Measurements from ENCODE around the gene GUK1.
"Not testable (repeated sequence)": the region's sequence is repeated elsewhere in the genome, so short reads cannot be mapped to it uniquely, and the experiment has no call there.

Gene GUK1

GRCh38 chr1:228109962-228110488, 30.1 kb upstream of the GUK1 start:
- TF ChIP-seq CTCF (conservative IDR thresholded peaks at IDR 0.05; ENCODE audit: low read length) = no peak
- H3K4me3 ChIP-seq (ENCODE audit: low read length) = peak overlapping the region; percentile 98
- DNase-seq (ENCODE audit: low read depth) = peak; percentile 50

- peak overlapping the region; percentile 98; the same call in 1 of the 2 replicates for H3K4me3 ChIP-seq (ENCODE audit: low read length)
- TF ChIP-seq CTCF (conservative IDR thresholded peaks at IDR 0.05; ENCODE audit: low read length) = no peak
- DNase-seq (ENCODE audit: low read depth) = no peak
Measured at GRCh38 chr1:228110556-228110955, 29.5 kb upstream of the GUK1 start.

GRCh38 chr1:228111315-228111714, 28.8 kb upstream of the GUK1 start:
- not testable (repeated sequence) for DNase-seq (ENCODE audit: low read depth); H3K4me3 ChIP-seq (ENCODE audit: low read length)

- TF ChIP-seq CTCF (conservative IDR thresholded peaks at IDR 0.05; ENCODE audit: low read length) = no peak
- H3K4me3 ChIP-seq (ENCODE audit: low read length) = no peak overlapping the region
- DNase-seq (ENCODE audit: low read depth) = no peak
Measured at GRCh38 chr1:228112167-228112566, 27.9 kb upstream of the GUK1 start.

GRCh38 chr1:228112617-228113016, 27.5 kb upstream of the GUK1 start:
- TF ChIP-seq CTCF (conservative IDR thresholded peaks at IDR 0.05; ENCODE audit: low read length) = no peak
- DNase-seq (ENCODE audit: low read depth) = no peak
- H3K4me3 ChIP-seq (ENCODE audit: low read length) = no peak overlapping the region

GRCh38 chr1:228114827-228115226, 25.3 kb upstream of the GUK1 start:
- TF ChIP-seq CTCF (conservative IDR thresholded peaks at IDR 0.05; ENCODE audit: low read length) = no peak
- no peak overlapping the region for H3K4me3 ChIP-seq (ENCODE audit: low read length)
- no peak for DNase-seq (ENCODE audit: low read depth)

- no peak for TF ChIP-seq CTCF (conservative IDR thresholded peaks at IDR 0.05; ENCODE audit: low read length)
- DNase-seq (ENCODE audit: low read depth) = no peak
- H3K4me3 ChIP-seq (ENCODE audit: low read length) = no peak overlapping the region
Measured at GRCh38 chr1:228117335-228117734, 22.7 kb upstream of the GUK1 start.

- no peak for DNase-seq (ENCODE audit: low read depth)
- TF ChIP-seq CTCF (conservative IDR thresholded peaks at IDR 0.05; ENCODE audit: low read length) = no peak
- no peak overlapping the region for H3K4me3 ChIP-seq (ENCODE audit: low read length)
Measured at GRCh38 chr1:228118040-228118439, 22.0 kb upstream of the GUK1 start.
